H9 (cell line): ENCODE results near the gene CRISPLD2. TPM values are rescaled to one million over a fixed set of nuclear protein-coding genes. Genes with fewer than 3 reads are reported as not detected.

Experiments
- DNase-seq: peaks from one replicate; pipeline ENCODE4 v3.0.0-alpha.2; 2017
- H2AFZ ChIP-seq: one replicate; pipeline ENCODE4 v1.6.1; 2013; ENCODE audit warnings: mild to moderate bottlenecking, low read length, control low read depth, moderate library complexity
- H2AK5ac ChIP-seq: 2 replicates; pipeline ENCODE4 v1.6.1; 2013; ENCODE audit warnings: low read length, control low read depth, mixed read lengths; ENCODE audit not compliant: insufficient read length
- H2BK120ac ChIP-seq: one replicate; pipeline ENCODE4 v1.6.1; 2013; ENCODE audit warnings: low read depth, mild to moderate bottlenecking, low read length, control low read depth, inconsistent platforms; ENCODE audit not compliant: poor library complexity, severe bottlenecking
- H2BK12ac ChIP-seq: 2 replicates; pipeline ENCODE4 v1.6.1; 2013; ENCODE audit warnings: low read length, control low read depth, mixed read lengths, low read depth; ENCODE audit not compliant: insufficient read length
- H2BK15ac ChIP-seq: 2 replicates; pipeline ENCODE4 v1.6.1; 2013; ENCODE audit warnings: low read depth, low read length, control low read depth
- H2BK20ac ChIP-seq: one replicate; pipeline ENCODE4 v1.6.1; 2013; ENCODE audit warnings: low read depth, mild to moderate bottlenecking, low read length, control low read depth, inconsistent platforms; ENCODE audit not compliant: poor library complexity, severe bottlenecking
- H2BK5ac ChIP-seq: 2 replicates; pipeline ENCODE4 v1.6.1; 2013; ENCODE audit warnings: low read length, control low read depth, mixed read lengths; ENCODE audit not compliant: insufficient read length
- H3K14ac ChIP-seq: 2 replicates; pipeline ENCODE4 v1.6.1; 2013; ENCODE audit warnings: low read length, control low read depth; ENCODE audit not compliant: insufficient read depth
- H3K18ac ChIP-seq: 2 replicates; pipeline ENCODE4 v1.6.1; 2013; ENCODE audit warnings: low read depth, mild to moderate bottlenecking, mixed read lengths, low read length, control low read depth; ENCODE audit not compliant: insufficient read length
- H3K23ac ChIP-seq: 2 replicates; pipeline ENCODE4 v1.6.1; 2013; ENCODE audit warnings: low read length, control low read depth, mixed read lengths, low read depth; ENCODE audit not compliant: insufficient read length
- H3K23me2 ChIP-seq: 2 replicates; pipeline ENCODE4 v1.6.1; 2013; ENCODE audit warnings: low read depth, mild to moderate bottlenecking, mixed read lengths, low read length, control low read depth; ENCODE audit not compliant: insufficient read length, poor library complexity, severe bottlenecking
- H3K27ac ChIP-seq: 2 replicates; pipeline ENCODE4 v1.5.1; 2013; ENCODE audit warnings: low read length, control low read depth, mixed read lengths, low read depth; ENCODE audit not compliant: insufficient read length
- H3K27me3 ChIP-seq: 2 replicates; pipeline ENCODE4 v1.6.1; 2013; ENCODE audit warnings: low read length, control low read depth, inconsistent platforms; ENCODE audit not compliant: insufficient read depth
- H3K4ac ChIP-seq: 2 replicates; pipeline ENCODE4 v1.6.1; 2013; ENCODE audit warnings: low read depth, mild to moderate bottlenecking, control low read depth, inconsistent platforms, low read length, moderate library complexity
- H3K4me1 ChIP-seq: 2 replicates; pipeline ENCODE4 v1.6.1; 2013; ENCODE audit warnings: low read length, control low read depth, inconsistent platforms; ENCODE audit not compliant: insufficient read depth
- H3K4me2 ChIP-seq: 2 replicates; pipeline ENCODE4 v1.6.1; 2013; ENCODE audit warnings: low read length, control low read depth, mixed read lengths; ENCODE audit not compliant: insufficient read length, insufficient read depth
- H3K56ac ChIP-seq: 2 replicates; pipeline ENCODE4 v1.6.1; 2013; ENCODE audit warnings: low read depth, mild to moderate bottlenecking, mixed read lengths, low read length, control low read depth; ENCODE audit not compliant: insufficient read length
- H3K79me1 ChIP-seq: 2 replicates; pipeline ENCODE4 v1.6.1; 2013; ENCODE audit warnings: low read depth, mild to moderate bottlenecking, moderate library complexity, low read length, control low read depth, inconsistent platforms; ENCODE audit not compliant: insufficient read depth, poor library complexity, severe bottlenecking
- H3K79me2 ChIP-seq: 2 replicates; pipeline ENCODE4 v1.6.1; 2013; ENCODE audit warnings: low read length, control low read depth, inconsistent platforms; ENCODE audit not compliant: insufficient read depth
- H3K9ac ChIP-seq: 2 replicates; pipeline ENCODE4 v1.6.1; 2013; ENCODE audit warnings: low read length, control low read depth, mixed read lengths; ENCODE audit not compliant: insufficient read length; ENCODE audit errors: extremely low read depth
- H3K9me3 ChIP-seq: one replicate; pipeline ENCODE4 v1.6.1; 2013; ENCODE audit warnings: low read depth, low read length, inconsistent platforms; ENCODE audit not compliant: control insufficient read depth
- H3T11ph ChIP-seq: one replicate; pipeline ENCODE4 v1.6.1; 2013; ENCODE audit warnings: mild to moderate bottlenecking, low read length, control low read depth, inconsistent platforms
- H4K20me1 ChIP-seq: one replicate; pipeline ENCODE4 v1.6.1; 2013; ENCODE audit not compliant: control insufficient read depth, insufficient read length, insufficient read depth
- H4K5ac ChIP-seq: 2 replicates; pipeline ENCODE4 v1.6.1; 2013; ENCODE audit warnings: low read depth, mild to moderate bottlenecking, mixed read lengths, low read length, control low read depth; ENCODE audit not compliant: insufficient read length
- H4K8ac ChIP-seq: replicated peaks from 2 replicates; pipeline ENCODE4 v1.6.1; 2013; ENCODE audit warnings: low read length, control low read depth, mixed read lengths, low read depth; ENCODE audit not compliant: insufficient read length
- H4K91ac ChIP-seq: 2 replicates; pipeline ENCODE4 v1.6.1; 2013; ENCODE audit warnings: low read depth, mild to moderate bottlenecking, moderate library complexity, mixed read lengths, low read length, control low read depth; ENCODE audit not compliant: insufficient read length
- H3K27ac Mint-ChIP-seq, 3 experiments: 2 replicates in 2 of 3; 3 replicates in 1 of 3; pipeline ENCODE4 v1.8.0; 2020 to 2021; ENCODE audit warnings: mixed read lengths in 3 of 3, mild to moderate bottlenecking in 1 of 3, moderate library complexity in 1 of 3
- H3K27me3 Mint-ChIP-seq: 2 replicates; pipeline ENCODE4 v1.8.0; 2021; ENCODE audit warnings: low read depth, mild to moderate bottlenecking, moderate library complexity, mixed read lengths
- H3K36me3 Mint-ChIP-seq, 3 experiments: 2 replicates in 2 of 3; 3 replicates in 1 of 3; pipeline ENCODE4 v1.8.0; 2020 to 2021; ENCODE audit warnings: low read depth in 3 of 3, mixed read lengths in 3 of 3; ENCODE audit not compliant: insufficient read depth in 1 of 3
- H3K4me1 Mint-ChIP-seq, 2 experiments: 2 replicates each; pipeline ENCODE4 v1.8.0; 2020; ENCODE audit warnings: mixed read lengths in 2 of 2
- H3K4me3 Mint-ChIP-seq, 2 experiments: 2 replicates in 1 of 2; 3 replicates in 1 of 2; pipeline ENCODE4 v1.8.0; 2020 to 2021; ENCODE audit warnings: mild to moderate bottlenecking in 2 of 2, mixed read lengths in 2 of 2, moderate library complexity in 1 of 2
- H3K9me3 Mint-ChIP-seq, 2 experiments: 2 replicates in 1 of 2; 3 replicates in 1 of 2; pipeline ENCODE4 v1.8.0; 2020; ENCODE audit warnings: mild to moderate bottlenecking in 2 of 2, mixed read lengths in 2 of 2, moderate library complexity in 1 of 2
- CTCF ChIP-seq: fragments of 200-600 bp; sonication (generic); conservative IDR thresholded peaks from 3 replicates; pipeline ENCODE4 v1.8.0; 2021; ENCODE audit warnings: antibody characterized with exemption, mild to moderate bottlenecking
- WGBS: extraction: QIAGEN DNeasy Blood & Tissue Kit; methylation state at CpG from one replicate; pipeline ENCODE4 v1.1.7; 2013; ENCODE audit warnings: missing lambda C conversion rate, low lambda C conversion rate, mixed read lengths; ENCODE audit not compliant: insufficient read length; ENCODE audit errors: extremely low coverage; 5-methylcytosine and 5-hydroxymethylcytosine counted together
- total RNA-seq: library from RNA; stranded (reverse); gene quantifications from 2 replicates; pipeline ENCODE4 v1.2.1, GENCODE V29; 2021

The CRISPLD2 gene
- total RNA-seq, 1 experiment from 2014 or later, result 2.3 TPM

GRCh38 chr16:84839054-84839453 lies 19.3 kb downstream of the CRISPLD2 start:
- no peak overlapping the region for H4K8ac ChIP-seq
- H3K18ac ChIP-seq, result no peak overlapping the region
- DNase-seq, result no peak
- no peak overlapping the region for H2BK5ac ChIP-seq
- H3K4me1 ChIP-seq, result peaks cover 5% of the 10 kb centered on the region; the same call in 1 of the 2 replicates
- Mint-ChIP-seq H3K4me1 (peaks cover 49 to 63% of the 10 kb centered on the region in 2 experiments), H3K9me3 (no peaks in the 10 kb centered on the region; a peak in 1 of 5 replicates), H3K36me3 (no peaks in the 10 kb centered on the region), H3K4me3 (no peak overlapping the region), H3K27me3 (peaks cover 55% of the 10 kb centered on the region), H3K27ac (no peak overlapping the region)
- H2BK20ac ChIP-seq, result no peak overlapping the region
- H3K79me2 ChIP-seq, result no peaks in the 10 kb centered on the region
- no peak overlapping the region for H4K5ac ChIP-seq
- H2AFZ ChIP-seq, result no peak overlapping the region
- H4K20me1 ChIP-seq, result no peaks in the 10 kb centered on the region
- no peak overlapping the region for H3K27ac ChIP-seq
- no peak overlapping the region for H3K4ac ChIP-seq
- H2BK15ac ChIP-seq, result no peak overlapping the region
- H3K79me1 ChIP-seq, result no peaks in the 10 kb centered on the region
- no peak overlapping the region for H2BK120ac ChIP-seq
- H3K14ac ChIP-seq, result no peak overlapping the region
- H2BK12ac ChIP-seq, result no peak overlapping the region
- no peak overlapping the region for H3K56ac ChIP-seq
- no peak overlapping the region for H3K9ac ChIP-seq
- no CpG with 5 or more reads among the region's 7 CpGs for WGBS
- H3K4me2 ChIP-seq, result no peak overlapping the region
- H4K91ac ChIP-seq, result no peak overlapping the region
- H3K23ac ChIP-seq, result no peak overlapping the region
- no peaks in the 10 kb centered on the region for H3K27me3 ChIP-seq
- no peak overlapping the region for H3T11ph ChIP-seq
- no peaks in the 10 kb centered on the region for H3K9me3 ChIP-seq
- TF ChIP-seq CTCF, result no peak
- no peak overlapping the region for H2AK5ac ChIP-seq
- no peaks in the 10 kb centered on the region for H3K23me2 ChIP-seq
